ENCODE results near the gene PTCD2.

- TF ChIP-seq, protein P1, sequence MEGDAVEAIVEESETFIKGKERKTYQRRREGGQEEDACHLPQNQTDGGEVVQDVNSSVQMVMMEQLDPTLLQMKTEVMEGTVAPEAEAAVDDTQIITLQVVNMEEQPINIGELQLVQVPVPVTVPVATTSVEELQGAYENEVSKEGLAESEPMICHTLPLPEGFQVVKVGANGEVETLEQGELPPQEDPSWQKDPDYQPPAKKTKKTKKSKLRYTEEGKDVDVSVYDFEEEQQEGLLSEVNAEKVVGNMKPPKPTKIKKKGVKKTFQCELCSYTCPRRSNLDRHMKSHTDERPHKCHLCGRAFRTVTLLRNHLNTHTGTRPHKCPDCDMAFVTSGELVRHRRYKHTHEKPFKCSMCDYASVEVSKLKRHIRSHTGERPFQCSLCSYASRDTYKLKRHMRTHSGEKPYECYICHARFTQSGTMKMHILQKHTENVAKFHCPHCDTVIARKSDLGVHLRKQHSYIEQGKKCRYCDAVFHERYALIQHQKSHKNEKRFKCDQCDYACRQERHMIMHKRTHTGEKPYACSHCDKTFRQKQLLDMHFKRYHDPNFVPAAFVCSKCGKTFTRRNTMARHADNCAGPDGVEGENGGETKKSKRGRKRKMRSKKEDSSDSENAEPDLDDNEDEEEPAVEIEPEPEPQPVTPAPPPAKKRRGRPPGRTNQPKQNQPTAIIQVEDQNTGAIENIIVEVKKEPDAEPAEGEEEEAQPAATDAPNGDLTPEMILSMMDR (IDR thresholded peaks at IDR 0.05; ENCODE audit: low read depth, low read length, poor library complexity, severe bottlenecking): no peak
- no peak for TF ChIP-seq EZH2phosphoT487 (IDR thresholded peaks at IDR 0.05; ENCODE audit: borderline replicate concordance, low read length)
These were observed 27.8 kb upstream of the PTCD2 start for GRCh38 chr5:72292411-72292810.

All from DOHH2 (cell line).